GM10266 (cell line): ENCODE measurements around the gene GAST.

ENCODE experiments used
- DNase-seq: peaks from one replicate; pipeline ENCODE4 v3.0.0; 2012; ENCODE audit errors: extremely low spot score
- CTCF ChIP-seq: IDR thresholded peaks from 2 replicates; pipeline ENCODE4 v1.5.1; 2012; ENCODE audit warnings: mild to moderate bottlenecking, low read depth; ENCODE audit not compliant: control insufficient read depth, insufficient read depth; ENCODE audit errors: missing control alignments

GAST gene

GRCh38 chr17:41758601-41759000 lies 46.5 kb downstream of the GAST start:
- TF ChIP-seq CTCF, result no peak
- no peak for DNase-seq

- TF ChIP-seq CTCF, result no peak
- DNase-seq, result no peak
Observed at GRCh38 chr17:41760878-41761277, 48.7 kb downstream of the GAST start.

- no peak for TF ChIP-seq CTCF
Observed at GRCh38 chr17:41762391-41762790, 50.3 kb downstream of the GAST start.

GRCh38 chr17:41762841-41763240 lies 50.7 kb downstream of the GAST start:
- TF ChIP-seq CTCF, result no peak
- no peak for DNase-seq

More at GRCh38 chr17:41762391-41762790, 50.3 kb downstream of the GAST start:
- no peak for DNase-seq

DNA sequence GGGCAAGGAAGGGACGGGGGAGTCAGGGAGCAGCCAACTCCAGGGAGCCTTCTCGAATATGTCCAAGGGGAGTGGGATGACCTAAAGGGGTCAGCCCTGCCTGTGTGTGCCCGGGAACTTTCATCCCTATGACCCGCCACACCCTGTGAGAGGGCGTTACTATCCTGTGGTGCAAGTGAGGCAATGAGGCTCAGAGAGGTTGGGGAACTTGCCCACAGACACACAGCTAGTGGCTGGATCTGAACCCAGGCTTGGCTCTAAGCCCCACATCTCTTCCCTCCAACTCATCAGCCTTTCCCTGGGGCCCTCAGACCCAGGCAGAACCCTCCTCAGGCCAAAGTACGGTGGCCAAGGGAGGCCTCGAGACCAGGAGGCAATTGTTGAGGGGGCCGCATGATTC lies 51.2 kb downstream of the GAST start:
- no peak for DNase-seq
- TF ChIP-seq CTCF, result no peak
